Osteocyte (in vitro differentiated cells): ENCODE measurements around the gene CHAC1. TPM values are rescaled to one million over a fixed set of nuclear protein-coding genes. Genes with fewer than 3 reads are reported as not detected.

Source experiments
- DNase-seq: peaks from one replicate; pipeline ENCODE4 v3.0.0; 2021; ENCODE audit warnings: mixed read lengths; ENCODE audit not compliant: unreplicated experiment; ENCODE audit errors: extremely low spot score
- H3K27ac Mint-ChIP-seq: one replicate; pipeline ENCODE4 v1.8.0; 2021; ENCODE audit warnings: mild to moderate bottlenecking, mixed read lengths; ENCODE audit not compliant: unreplicated experiment
- H3K27me3 Mint-ChIP-seq: one replicate; pipeline ENCODE4 v1.8.0; 2021; ENCODE audit warnings: mixed read lengths; ENCODE audit not compliant: unreplicated experiment
- H3K36me3 Mint-ChIP-seq: one replicate; pipeline ENCODE4 v1.8.0; 2021; ENCODE audit warnings: mixed read lengths; ENCODE audit not compliant: unreplicated experiment
- H3K4me1 Mint-ChIP-seq: one replicate; pipeline ENCODE4 v1.8.0; 2021; ENCODE audit warnings: mixed read lengths; ENCODE audit not compliant: unreplicated experiment
- H3K4me3 Mint-ChIP-seq: one replicate; pipeline ENCODE4 v1.8.0; 2021; ENCODE audit warnings: mild to moderate bottlenecking, moderate library complexity, mixed read lengths; ENCODE audit not compliant: unreplicated experiment
- H3K9me3 Mint-ChIP-seq: one replicate; pipeline ENCODE4 v1.8.0; 2021; ENCODE audit warnings: mixed read lengths; ENCODE audit not compliant: unreplicated experiment
- total RNA-seq: library from RNA; stranded (reverse); gene quantifications from 2 replicates; pipeline ENCODE4 v1.2.1, GENCODE V29; 2021
- TF ChIP-seq, protein P1 (sequence below): fragments of 200-600 bp; sonication (generic); IDR thresholded peaks from 2 replicates; pipeline ENCODE4 v1.5.0; 2021; ENCODE audit warnings: antibody characterized with exemption, mild to moderate bottlenecking, moderate library complexity

Gene CHAC1
- total RNA-seq, 1 donor from 2014 or later, result 33.3 TPM

DNA sequence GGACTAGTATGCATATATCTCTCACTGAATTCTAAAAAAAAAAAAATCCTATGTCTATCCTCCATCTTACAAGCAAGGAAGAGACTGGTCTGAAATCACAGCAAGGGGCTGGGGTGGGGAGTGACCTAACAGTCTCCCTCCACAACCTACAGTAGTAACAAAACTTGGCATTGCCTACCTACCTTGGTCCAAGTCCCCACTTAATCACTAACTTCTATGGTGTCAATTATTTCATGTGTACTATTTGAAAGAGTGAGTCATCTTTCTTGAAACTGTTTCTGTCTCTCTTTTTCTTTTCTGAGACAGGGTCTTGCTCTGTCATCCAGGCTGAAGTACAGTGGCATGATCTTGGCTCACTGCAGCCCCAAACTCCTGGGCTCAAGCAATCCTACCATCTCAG lies 36.8 kb downstream of the CHAC1 start:
- Mint-ChIP-seq H3K36me3 (peaks cover 44% of the 10 kb centered on the region), H3K27me3 (no peaks in the 10 kb centered on the region), H3K4me1 (peaks cover 14% of the 10 kb centered on the region), H3K9me3 (no peaks in the 10 kb centered on the region), H3K27ac (no peak overlapping the region), H3K4me3 (no peak overlapping the region)
- TF ChIP-seq, protein P1, sequence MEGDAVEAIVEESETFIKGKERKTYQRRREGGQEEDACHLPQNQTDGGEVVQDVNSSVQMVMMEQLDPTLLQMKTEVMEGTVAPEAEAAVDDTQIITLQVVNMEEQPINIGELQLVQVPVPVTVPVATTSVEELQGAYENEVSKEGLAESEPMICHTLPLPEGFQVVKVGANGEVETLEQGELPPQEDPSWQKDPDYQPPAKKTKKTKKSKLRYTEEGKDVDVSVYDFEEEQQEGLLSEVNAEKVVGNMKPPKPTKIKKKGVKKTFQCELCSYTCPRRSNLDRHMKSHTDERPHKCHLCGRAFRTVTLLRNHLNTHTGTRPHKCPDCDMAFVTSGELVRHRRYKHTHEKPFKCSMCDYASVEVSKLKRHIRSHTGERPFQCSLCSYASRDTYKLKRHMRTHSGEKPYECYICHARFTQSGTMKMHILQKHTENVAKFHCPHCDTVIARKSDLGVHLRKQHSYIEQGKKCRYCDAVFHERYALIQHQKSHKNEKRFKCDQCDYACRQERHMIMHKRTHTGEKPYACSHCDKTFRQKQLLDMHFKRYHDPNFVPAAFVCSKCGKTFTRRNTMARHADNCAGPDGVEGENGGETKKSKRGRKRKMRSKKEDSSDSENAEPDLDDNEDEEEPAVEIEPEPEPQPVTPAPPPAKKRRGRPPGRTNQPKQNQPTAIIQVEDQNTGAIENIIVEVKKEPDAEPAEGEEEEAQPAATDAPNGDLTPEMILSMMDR, result no peak
- no peak for DNase-seq

DNA sequence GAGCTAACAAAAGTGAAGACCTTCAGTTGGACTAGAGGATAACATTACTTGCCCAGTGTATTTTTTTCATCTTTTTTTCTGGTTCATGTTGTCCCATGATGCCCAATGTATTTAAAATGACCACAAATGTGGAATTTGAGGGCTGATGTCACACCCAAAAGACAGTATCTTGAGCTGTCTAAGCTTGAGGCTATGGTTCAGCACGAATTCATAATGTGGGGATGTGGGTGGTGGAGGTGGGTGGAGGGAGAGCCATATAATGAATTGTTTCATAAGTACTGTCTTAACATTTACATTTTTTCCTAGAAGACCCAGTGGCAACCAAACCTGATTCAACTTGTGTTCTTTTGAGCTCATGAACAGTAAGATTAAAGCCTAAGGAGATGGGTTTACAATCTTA lies 37.5 kb downstream of the CHAC1 start:
- TF ChIP-seq, protein P1, result no peak
- H3K4me1 Mint-ChIP-seq, result peaks cover 9% of the 10 kb centered on the region
- peak overlapping the region; percentile 32 for H3K27ac Mint-ChIP-seq
- no peaks in the 10 kb centered on the region for H3K27me3 Mint-ChIP-seq
- H3K9me3 Mint-ChIP-seq, result no peaks in the 10 kb centered on the region
- DNase-seq, result no peak
- H3K36me3 Mint-ChIP-seq, result peaks cover 39% of the 10 kb centered on the region
- no peak overlapping the region for H3K4me3 Mint-ChIP-seq

DNA sequence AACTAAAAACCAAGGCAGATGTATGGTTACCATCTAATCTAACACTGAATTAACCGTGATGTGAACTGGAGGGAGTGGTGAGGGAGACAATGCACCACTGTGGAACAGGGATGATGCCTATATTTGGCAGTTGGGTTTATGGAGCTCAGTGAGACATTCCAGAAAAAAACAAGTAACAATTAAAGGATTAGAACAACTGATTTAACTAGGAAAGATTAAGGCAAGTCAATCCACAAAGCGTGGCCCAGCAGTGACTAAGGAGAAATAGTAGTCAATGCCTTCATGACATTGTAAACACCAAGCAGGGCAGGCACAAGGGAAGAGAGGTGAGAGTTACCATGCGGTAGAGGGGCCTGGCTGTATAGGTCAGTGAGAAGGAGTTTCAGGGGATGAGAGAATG lies 38.1 kb downstream of the CHAC1 start:
- Mint-ChIP-seq H3K4me1 (peaks cover 8% of the 10 kb centered on the region), H3K4me3 (no peak overlapping the region), H3K27me3 (no peaks in the 10 kb centered on the region), H3K27ac (no peak overlapping the region), H3K9me3 (no peaks in the 10 kb centered on the region), H3K36me3 (peaks cover 39% of the 10 kb centered on the region)
- TF ChIP-seq, protein P1, result no peak
- no peak for DNase-seq

GRCh38 chr15:40992241-40992741 lies 39.0 kb downstream of the CHAC1 start:
- TF ChIP-seq, protein P1, result no peak
- Mint-ChIP-seq H3K36me3 (peaks cover 39% of the 10 kb centered on the region), H3K27ac (peak overlapping the region; percentile 45), H3K27me3 (no peaks in the 10 kb centered on the region), H3K4me1 (peaks cover 6% of the 10 kb centered on the region), H3K9me3 (no peaks in the 10 kb centered on the region), H3K4me3 (no peak overlapping the region)
- no peak for DNase-seq

GRCh38 chr15:40992825-40993224 lies 39.6 kb downstream of the CHAC1 start:
- H3K4me3 Mint-ChIP-seq, result no peak overlapping the region

More at GRCh38 chr15:40992825-40993224, 39.6 kb downstream of the CHAC1 start:
- no peak for DNase-seq
- H3K9me3 Mint-ChIP-seq, result no peaks in the 10 kb centered on the region
- H3K27me3 Mint-ChIP-seq, result no peaks in the 10 kb centered on the region
- peaks cover 6% of the 10 kb centered on the region for H3K4me1 Mint-ChIP-seq
- H3K27ac Mint-ChIP-seq, result peak overlapping the region; percentile 45
- H3K36me3 Mint-ChIP-seq, result peaks cover 38% of the 10 kb centered on the region
- TF ChIP-seq, protein P1, result no peak
